Adrenal gland (tissue), 5 donors: Measurements from ENCODE around the gene ACY1.

ENCODE experiments used
- POLR2A ChIP-seq, 2 donors: fragments of 450-650 bp; IDR thresholded peaks; one replicate each; pipeline ENCODE4 v1.6.1; 2017; ENCODE audit warnings: antibody characterized with exemption in 2 of 2, mild to moderate bottlenecking in 2 of 2, moderate library complexity in 1 of 2
- TF ChIP-seq, protein P1 (sequence below), 6 experiments: fragments of 450-650 bp in 4 of 6; fragments of 200-600 bp in 2 of 6; sonication (generic) in 1 of 6; IDR thresholded peaks; 1 replicate in 5 of 6; 2 replicates in 1 of 6; pipeline versions ENCODE4 v1.5.1 to v1.8.0; 2016 to 2021; ENCODE audit warnings: antibody characterized with exemption in 6 of 6, mild to moderate bottlenecking in 2 of 6, moderate library complexity in 1 of 6
- donor health status: DM: no; HTN: no; CAD: no.

DNA sequence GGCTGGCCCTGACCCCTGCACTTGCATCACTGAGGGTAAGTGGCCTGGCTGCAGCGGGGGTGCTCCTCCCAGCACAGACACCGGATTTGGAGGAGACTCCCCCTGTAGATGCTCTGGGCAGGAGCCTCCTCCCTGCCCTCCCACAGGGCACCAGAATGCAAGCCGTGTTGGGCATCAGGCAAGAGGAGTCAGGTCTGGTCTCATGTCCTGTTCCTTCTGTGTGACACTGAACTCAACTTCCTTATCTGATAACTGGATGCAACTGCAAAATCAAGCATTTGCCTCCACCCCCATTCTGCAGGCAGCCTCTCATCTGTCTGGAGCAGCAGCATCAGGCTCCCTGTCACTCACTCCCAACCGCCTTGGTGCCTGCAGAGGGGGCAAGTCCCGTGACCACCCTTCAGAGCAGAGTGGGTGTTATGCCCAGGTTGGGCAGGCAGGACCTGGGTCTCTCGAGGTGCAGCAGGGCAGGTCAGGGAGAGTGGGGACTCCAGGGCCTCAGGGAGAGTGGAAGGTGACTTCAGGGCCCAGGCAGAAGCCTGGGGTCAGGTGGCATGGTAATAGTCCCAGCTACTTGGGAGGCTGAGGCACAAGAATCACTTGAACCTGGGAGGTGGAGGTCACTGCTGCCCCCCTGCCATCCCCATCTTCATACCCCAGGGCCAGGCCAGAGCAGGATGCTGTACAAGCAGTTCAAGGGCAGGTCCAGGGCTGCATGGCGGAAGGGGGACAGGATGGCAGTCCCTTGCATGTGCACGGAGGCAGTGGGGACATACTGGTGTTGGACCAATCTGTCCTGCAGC lies 22.9 kb downstream of the ACY1 start:
- TF ChIP-seq, protein P1, sequence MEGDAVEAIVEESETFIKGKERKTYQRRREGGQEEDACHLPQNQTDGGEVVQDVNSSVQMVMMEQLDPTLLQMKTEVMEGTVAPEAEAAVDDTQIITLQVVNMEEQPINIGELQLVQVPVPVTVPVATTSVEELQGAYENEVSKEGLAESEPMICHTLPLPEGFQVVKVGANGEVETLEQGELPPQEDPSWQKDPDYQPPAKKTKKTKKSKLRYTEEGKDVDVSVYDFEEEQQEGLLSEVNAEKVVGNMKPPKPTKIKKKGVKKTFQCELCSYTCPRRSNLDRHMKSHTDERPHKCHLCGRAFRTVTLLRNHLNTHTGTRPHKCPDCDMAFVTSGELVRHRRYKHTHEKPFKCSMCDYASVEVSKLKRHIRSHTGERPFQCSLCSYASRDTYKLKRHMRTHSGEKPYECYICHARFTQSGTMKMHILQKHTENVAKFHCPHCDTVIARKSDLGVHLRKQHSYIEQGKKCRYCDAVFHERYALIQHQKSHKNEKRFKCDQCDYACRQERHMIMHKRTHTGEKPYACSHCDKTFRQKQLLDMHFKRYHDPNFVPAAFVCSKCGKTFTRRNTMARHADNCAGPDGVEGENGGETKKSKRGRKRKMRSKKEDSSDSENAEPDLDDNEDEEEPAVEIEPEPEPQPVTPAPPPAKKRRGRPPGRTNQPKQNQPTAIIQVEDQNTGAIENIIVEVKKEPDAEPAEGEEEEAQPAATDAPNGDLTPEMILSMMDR (IDR thresholded peaks at IDR 0.05), result no peak
- TF ChIP-seq POLR2A (IDR thresholded peaks at IDR 0.05), result no peak
